Aorta (tissue), 5 donors: Measurements from ENCODE around the gene MKS1. TPM values are rescaled to one million over a fixed set of nuclear protein-coding genes. Genes with fewer than 3 reads are reported as not detected.
A peak's percentile ranks its signal among the peaks of the same experiment; 100 is the strongest.

Experiments used
- ATAC-seq: fragments of 200-7000 bp; cut with Tn5 transposase; one replicate; pipeline ENCODE4 v1.9.1; 2022; ENCODE audit warnings: moderate library complexity; ENCODE audit not compliant: low FRiP score
- DNase-seq, 2 donors: peaks; one replicate each; pipeline ENCODE4 v3.0.0-alpha.2; 2020
- H3K27ac ChIP-seq, 2 donors: one replicate each; pipeline ENCODE4 v1.5.1; 2013; ENCODE audit warnings: low read length in 2 of 2, mild to moderate bottlenecking in 2 of 2, moderate library complexity in 2 of 2, control low read depth in 1 of 2, inconsistent platforms in 1 of 2, low read depth in 1 of 2
- H3K27me3 ChIP-seq, 2 donors: one replicate each; pipeline ENCODE4 v1.6.1; 2013; ENCODE audit warnings: control low read depth in 1 of 2, low read length in 1 of 2, mild to moderate bottlenecking in 1 of 2, moderate library complexity in 1 of 2; ENCODE audit not compliant: insufficient read depth in 2 of 2, control insufficient read depth in 1 of 2
- H3K36me3 ChIP-seq, 2 donors: one replicate each; pipeline ENCODE4 v1.6.1; 2013; ENCODE audit warnings: control low read depth in 1 of 2, low read length in 1 of 2, mild to moderate bottlenecking in 1 of 2; ENCODE audit not compliant: insufficient read depth in 2 of 2, control insufficient read depth in 1 of 2
- H3K4me1 ChIP-seq, 2 donors: one replicate each; pipeline ENCODE4 v1.6.1; 2013; ENCODE audit warnings: low read length in 2 of 2, control low read depth in 1 of 2, mild to moderate bottlenecking in 1 of 2, moderate library complexity in 1 of 2; ENCODE audit not compliant: insufficient read depth in 2 of 2, control insufficient read depth in 1 of 2
- H3K4me3 ChIP-seq, 2 donors: one replicate each; pipeline ENCODE4 v1.5.1; 2013; ENCODE audit warnings: low read length in 2 of 2, control low read depth in 1 of 2, mild to moderate bottlenecking in 1 of 2
- H3K9me3 ChIP-seq: one replicate; pipeline ENCODE4 v1.6.1; 2013; ENCODE audit warnings: mild to moderate bottlenecking, low read length; ENCODE audit not compliant: control insufficient read depth
- WGBS, 2 donors: extraction: QIAGEN DNeasy Blood & Tissue Kit; methylation state at CpG; one replicate each; pipeline ENCODE4 v1.1.7; 2013; 5-methylcytosine and 5-hydroxymethylcytosine counted together
- intact Hi-C, 2 donors: fragments of 100-400 bp; cut with DNase I; formaldehyde crosslinking; loops; one replicate each; pipeline versions ENCODE4 v1.14.2 to v1.15.0; 2022
- polyA plus RNA-seq, 2 donors: library from polyadenylated mRNA; stranded (reverse); fragments of 200-250 nt; gene quantifications; one replicate each; pipeline ENCODE4 v1.2.3, GENCODE V29; 2013
- total RNA-seq, 2 donors: library from RNA; stranded (reverse); fragmentation: NEBNext Ultra II Directional; extraction: Animal tissue kit (Norgen Biotek cat#: 25700); gene quantifications; one replicate each; pipeline ENCODE4 v1.2.1, GENCODE V29; 2021
- donor health status: healthy with polysubstance abuse.
- donor health status: Bipolar disorder and iron deficiency.
- donor health status: DM: no; HTN: no; CAD: no.
- donor health status: DM: no; HTN: no; CAD: no.
- donor health status: DM: yes; HTN: yes; CAD: no.

MKS1 gene
- total and polyA plus RNA-seq, 4 donors, result 4.3 to 13.8 (median 11.7) TPM

DNA sequence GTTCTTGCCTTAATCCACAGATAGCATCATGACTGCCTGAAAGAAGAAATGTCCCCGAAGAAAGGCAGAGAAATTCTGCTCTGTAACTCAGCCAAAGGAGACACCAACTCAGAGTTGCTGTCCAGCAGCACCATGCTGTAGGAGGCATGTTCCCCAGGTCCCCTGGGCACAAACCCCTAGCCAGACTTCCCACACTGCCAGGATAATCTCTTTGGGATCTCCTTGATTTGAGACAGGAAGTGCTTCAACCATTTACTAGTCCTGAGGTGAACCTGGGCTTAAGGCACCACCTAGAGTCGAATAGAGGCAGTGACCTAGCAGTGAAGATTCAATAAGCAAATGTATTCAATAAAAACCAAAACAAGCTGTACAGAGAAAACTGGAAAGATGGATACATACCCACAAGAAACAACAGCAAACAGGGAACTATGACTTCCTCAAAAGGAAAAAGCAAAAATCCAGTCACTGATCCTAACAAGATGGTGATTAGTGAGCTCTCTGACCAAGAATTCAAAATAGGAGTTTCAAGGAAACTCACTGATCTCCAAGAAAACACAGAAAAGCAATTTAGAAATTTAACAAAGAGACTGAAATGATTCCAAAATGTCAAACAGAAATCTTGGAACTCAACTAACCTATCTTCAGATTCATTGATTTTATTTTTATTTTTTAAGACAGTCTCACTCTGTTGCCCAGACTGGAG is 46.5 kb downstream of the MKS1 start:
- Histone ChIP-seq H3K27ac (no peak overlapping the region), H3K27me3 (no peaks in the 10 kb centered on the region), H3K4me3 (no peak overlapping the region), H3K9me3 (no peaks in the 10 kb centered on the region), H3K36me3 (no peaks in the 10 kb centered on the region), H3K4me1 (no peaks in the 10 kb centered on the region)
- DNase-seq (no peak), ATAC-seq (no peak)
- intact Hi-C loops, result no loop called here
- WGBS, 2 donors, result 33 to 41% methylated on average over 2 of the region's 2 CpGs

DNA sequence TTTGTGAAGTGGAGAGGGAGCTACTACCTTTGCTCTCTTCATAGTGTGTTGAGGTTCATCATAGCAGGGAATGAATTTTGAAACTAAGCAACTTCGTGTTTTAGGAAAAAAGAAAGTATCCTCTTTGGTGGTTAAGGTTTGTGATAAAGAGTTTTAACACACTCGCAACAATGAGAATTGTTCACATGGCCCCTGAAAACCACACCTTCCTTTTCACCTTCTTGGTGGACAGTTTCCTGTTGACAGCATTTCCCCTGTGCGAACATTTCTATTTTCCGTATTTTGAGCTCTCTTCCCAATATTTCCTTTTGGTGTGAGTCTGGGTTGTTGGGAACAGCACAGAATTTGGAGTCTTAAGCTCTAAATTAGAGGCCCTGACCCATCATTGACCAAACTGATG is 48.4 kb downstream of the MKS1 start:
- intact Hi-C loops, result no loop called here
- DNase-seq (no peak), ATAC-seq (no peak)
- Histone ChIP-seq H3K27ac (no peak overlapping the region), H3K4me3 (no peak overlapping the region), H3K9me3 (no peaks in the 10 kb centered on the region), H3K27me3 (no peaks in the 10 kb centered on the region), H3K4me1 (no peaks in the 10 kb centered on the region), H3K36me3 (no peaks in the 10 kb centered on the region)
- 66 to 70% methylated on average over 4 of the region's 4 CpGs for WGBS, 2 donors

- DNase-seq (no peak), ATAC-seq (no peak)
Observed at GRCh38 chr17:58166682-58167081, 52.4 kb downstream of the MKS1 start, which contains the start of gene OR4D2. Gene OR4D2, plus strand, starts transcription at chr17:58166982. Its CDS starts 2,674 bp downstream, at chr17:58169656.

GRCh38 chr17:58165981-58166380 is 53.1 kb downstream of the MKS1 start:
- H3K36me3 ChIP-seq, result no peaks in the 10 kb centered on the region
- H3K9me3 ChIP-seq, result no peaks in the 10 kb centered on the region
- H3K4me1 ChIP-seq, result no peaks in the 10 kb centered on the region
- H3K4me3 ChIP-seq, result no peak overlapping the region
- no peak overlapping the region for H3K27ac ChIP-seq
- H3K27me3 ChIP-seq, result no peaks in the 10 kb centered on the region
- WGBS, 2 donors, result 10 to 11% methylated on average over 2 of the region's 2 CpGs
- intact Hi-C loops, result no loop called here
- no peak for ATAC-seq
- DNase-seq, result no peak

More at GRCh38 chr17:58166682-58167081, 52.4 kb downstream of the MKS1 start, which contains the start of gene OR4D2:
- H3K4me3 ChIP-seq, result no peak within 1 kb of the TSS
- no peaks in the 10 kb centered on the region for H3K9me3 ChIP-seq
- intact Hi-C loops, result no loop called here
- no peak within 1 kb of the TSS for H3K27ac ChIP-seq
- no peaks in the 10 kb centered on the region for H3K4me1 ChIP-seq
- 55 to 56% methylated on average over 6 of the region's 6 CpGs for WGBS, 2 donors
- no peaks in the 10 kb centered on the region for H3K36me3 ChIP-seq
- H3K27me3 ChIP-seq, result no peaks in the 10 kb centered on the region

DNA sequence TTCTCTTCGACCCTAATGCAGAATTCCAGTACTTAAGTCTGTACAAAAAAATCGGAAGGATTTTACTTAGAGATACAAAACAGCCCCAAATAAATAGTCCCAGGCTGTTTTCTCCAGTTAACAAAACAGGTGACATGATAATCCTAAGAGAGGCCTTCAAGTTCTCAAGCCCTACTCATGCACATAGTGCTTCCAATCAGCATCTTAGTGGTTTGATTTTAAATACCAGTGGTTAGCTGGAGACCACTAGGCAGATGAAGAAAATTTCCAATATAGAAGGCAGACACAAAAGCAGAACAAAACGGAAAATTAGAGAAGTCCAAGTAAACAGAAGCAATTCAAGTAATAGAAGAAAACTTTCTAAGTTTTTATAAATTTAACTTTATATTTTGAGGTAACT is 57.5 kb downstream of the MKS1 start:
- Histone ChIP-seq H3K4me1 (no peaks in the 10 kb centered on the region), H3K4me3 (no peak overlapping the region), H3K9me3 (no peaks in the 10 kb centered on the region), H3K27me3 (no peaks in the 10 kb centered on the region), H3K27ac (no peak overlapping the region), H3K36me3 (no peaks in the 10 kb centered on the region)
- ATAC-seq (no peak), DNase-seq (no peak)
- 73 to 79% methylated on average over 3 of the region's 3 CpGs for WGBS, 2 donors
- intact Hi-C loops, result no loop called here

- no peaks in the 10 kb centered on the region for H3K4me1 ChIP-seq
- intact Hi-C loops, result no loop called here
- DNase-seq (no peak), ATAC-seq (no peak)
- H3K9me3 ChIP-seq, result peaks cover 2% of the 10 kb centered on the region
- H3K27ac ChIP-seq, result no peak overlapping the region
- no peaks in the 10 kb centered on the region for H3K36me3 ChIP-seq
- WGBS, 2 donors, result 71 to 77% methylated on average over 2 of the region's 2 CpGs
- H3K4me3 ChIP-seq, result no peak overlapping the region
- no peaks in the 10 kb centered on the region for H3K27me3 ChIP-seq
Observed at GRCh38 chr17:58158181-58158580, 60.9 kb downstream of the MKS1 start.

GRCh38 chr17:58156839-58157803 is 61.9 kb downstream of the MKS1 start:
- 1 to 2% methylated on average over 62 to 65 of the region's 65 CpGs for WGBS, 2 donors
- intact Hi-C loops, result no loop called here
- Histone ChIP-seq H3K27me3 (no peaks in the 10 kb centered on the region), H3K4me3 (peak overlapping the region in 1 of 2 donors; percentile 22), H3K27ac (no peak overlapping the region), H3K9me3 (peaks cover 2% of the 10 kb centered on the region), H3K4me1 (no peaks in the 10 kb centered on the region), H3K36me3 (no peaks in the 10 kb centered on the region)
- peak; percentile 60 for ATAC-seq
- peak in 1 of 2 donors; percentile 74 for DNase-seq
